AG04449 (cell line): ENCODE measurements around the gene ATF3.

Source experiments
- CTCF ChIA-PET: fragments of 350-600 bp; formaldehyde crosslinking; extraction: SDS; loops from one replicate; lab custom pipeline; 2021; ENCODE audit warnings: antibody characterized with exemption; lab: Yijun Ruan, JAX
- POLR2A ChIA-PET: fragments of 400-600, 350-600 bp; formaldehyde crosslinking; extraction: SDS; loops from one replicate; lab custom pipeline; 2020; ENCODE audit warnings: antibody characterized with exemption, inconsistent platforms; lab: Yijun Ruan, JAX
- DNase-seq: peaks from one replicate; pipeline ENCODE4 v3.0.0-alpha.2; 2010; ENCODE audit warnings: low read depth, low spot score
- H3K4me3 ChIP-seq: 2 replicates; pipeline ENCODE4 v1.5.1; 2011; ENCODE audit warnings: low read depth, mild to moderate bottlenecking, control low read depth, low read length
- TF ChIP-seq, protein P1 (sequence below): IDR thresholded peaks from one replicate; pipeline ENCODE4 v1.5.1; 2011; ENCODE audit warnings: mild to moderate bottlenecking, moderate library complexity, low read length, control low read depth, inconsistent platforms; ENCODE audit not compliant: insufficient read depth; ENCODE audit errors: missing control alignments

Gene ATF3

DNA sequence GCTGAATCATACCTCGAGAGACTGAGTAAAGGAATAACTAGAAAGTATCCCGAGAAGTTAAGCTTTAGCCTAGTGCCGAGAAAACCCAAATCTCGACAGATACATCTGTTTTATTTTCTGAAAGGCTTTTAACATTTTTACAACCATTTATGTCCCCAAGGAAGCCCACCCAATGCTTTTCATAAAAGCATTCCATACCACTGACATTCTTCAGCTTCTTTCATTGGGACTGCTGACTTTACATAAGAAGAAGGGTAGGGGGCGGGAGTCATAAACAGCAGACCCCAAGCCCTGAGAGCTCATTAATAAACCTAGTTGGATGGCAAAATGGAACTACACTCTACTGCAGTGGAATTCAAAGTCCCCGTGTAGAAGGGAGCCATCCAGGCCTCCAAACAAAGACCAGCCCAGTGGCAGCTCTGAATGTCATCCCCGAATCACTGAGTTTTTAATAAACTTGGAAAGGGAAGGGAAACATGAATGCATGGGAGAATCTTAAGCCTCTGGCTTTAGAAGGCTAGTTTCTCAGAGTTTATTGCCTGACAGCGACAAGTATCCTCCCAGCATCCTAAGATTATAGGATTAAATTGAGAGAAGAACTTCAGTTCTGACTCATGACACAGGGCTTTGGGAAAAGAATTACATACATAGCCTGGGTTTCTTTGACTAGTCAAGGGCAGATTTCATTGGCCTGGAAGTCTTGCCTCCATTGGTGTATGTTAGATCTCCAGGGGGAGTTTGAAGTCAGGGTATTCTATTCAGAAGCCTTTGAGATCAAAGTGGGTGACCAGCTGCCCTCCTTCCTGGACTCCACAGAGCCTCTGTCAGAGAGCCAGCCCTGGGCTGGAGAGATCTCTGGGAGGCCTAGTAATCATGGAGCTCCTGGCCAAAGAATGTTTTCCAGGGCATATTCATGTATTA is 3.7 kb downstream of the ATF3 start:
- no peak for DNase-seq

DNA sequence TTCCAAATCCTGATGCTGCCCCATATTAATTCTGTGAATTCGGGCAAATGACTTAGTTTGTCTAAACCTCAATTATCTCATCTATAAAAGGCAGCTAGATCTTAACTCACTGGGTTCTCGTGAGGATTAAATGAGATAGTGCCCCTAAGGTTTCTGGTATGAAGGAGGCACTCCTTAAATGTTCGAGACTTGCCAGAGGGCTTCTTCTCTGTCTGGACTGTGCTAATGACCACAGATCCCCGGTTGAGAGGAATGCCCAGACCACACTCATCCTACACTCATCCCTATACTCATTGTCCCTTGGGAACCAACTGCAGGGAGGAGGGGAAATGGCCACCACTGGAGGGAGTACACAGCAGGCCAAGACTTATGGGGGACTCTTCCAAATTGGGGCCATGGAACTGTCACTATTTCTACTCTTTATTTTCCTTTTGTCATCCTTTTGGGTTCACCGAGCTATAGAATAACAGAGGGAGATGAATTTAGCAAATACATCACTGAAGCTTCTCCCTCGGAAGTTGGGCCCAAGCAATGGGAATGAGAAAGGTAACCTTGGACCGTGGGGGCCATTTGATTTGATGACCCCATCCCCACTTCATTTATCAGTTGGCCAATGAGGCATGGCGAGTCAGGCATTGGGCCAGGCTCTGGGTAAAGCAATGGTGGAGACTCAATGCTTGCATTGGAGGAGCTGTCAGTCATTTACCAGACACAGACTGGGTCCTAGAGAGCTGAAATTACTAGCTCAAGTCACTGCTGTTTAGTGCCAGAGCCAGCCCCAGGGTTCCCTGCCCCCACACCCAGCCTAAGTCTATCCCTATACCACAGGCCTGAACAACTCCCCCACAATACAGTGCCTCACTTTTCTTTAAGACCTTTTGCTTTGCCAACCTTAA is 5.1 kb downstream of the ATF3 start:
- H3K4me3 ChIP-seq, result no peak overlapping the region
- no peak for DNase-seq
- POLR2A ChIA-PET, result no interaction called here
- CTCF ChIA-PET, result interaction anchor here (0.6 to 3.2 kb wide), 6 partner anchors 10 to 137 kb away, joined by 3 to 8 read pairs (median 4); no protein-coding TSS in a partner anchor
- TF ChIP-seq, protein P1, sequence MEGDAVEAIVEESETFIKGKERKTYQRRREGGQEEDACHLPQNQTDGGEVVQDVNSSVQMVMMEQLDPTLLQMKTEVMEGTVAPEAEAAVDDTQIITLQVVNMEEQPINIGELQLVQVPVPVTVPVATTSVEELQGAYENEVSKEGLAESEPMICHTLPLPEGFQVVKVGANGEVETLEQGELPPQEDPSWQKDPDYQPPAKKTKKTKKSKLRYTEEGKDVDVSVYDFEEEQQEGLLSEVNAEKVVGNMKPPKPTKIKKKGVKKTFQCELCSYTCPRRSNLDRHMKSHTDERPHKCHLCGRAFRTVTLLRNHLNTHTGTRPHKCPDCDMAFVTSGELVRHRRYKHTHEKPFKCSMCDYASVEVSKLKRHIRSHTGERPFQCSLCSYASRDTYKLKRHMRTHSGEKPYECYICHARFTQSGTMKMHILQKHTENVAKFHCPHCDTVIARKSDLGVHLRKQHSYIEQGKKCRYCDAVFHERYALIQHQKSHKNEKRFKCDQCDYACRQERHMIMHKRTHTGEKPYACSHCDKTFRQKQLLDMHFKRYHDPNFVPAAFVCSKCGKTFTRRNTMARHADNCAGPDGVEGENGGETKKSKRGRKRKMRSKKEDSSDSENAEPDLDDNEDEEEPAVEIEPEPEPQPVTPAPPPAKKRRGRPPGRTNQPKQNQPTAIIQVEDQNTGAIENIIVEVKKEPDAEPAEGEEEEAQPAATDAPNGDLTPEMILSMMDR, result no peak

More for the DNA sequence above, 3.7 kb downstream of the ATF3 start:
- CTCF ChIA-PET, result interaction anchor here (0.9 to 3.2 kb wide), 8 partner anchors 13 to 550 kb away, joined by 3 to 8 read pairs (median 5); no protein-coding TSS in a partner anchor
- POLR2A ChIA-PET, result interaction anchor here (0.6 to 1.3 kb wide), 2 partner anchors 26 to 148 kb away, joined by 3 read pairs; no protein-coding TSS in a partner anchor
- TF ChIP-seq, protein P1, result no peak
- H3K4me3 ChIP-seq, result no peak overlapping the region

DNA sequence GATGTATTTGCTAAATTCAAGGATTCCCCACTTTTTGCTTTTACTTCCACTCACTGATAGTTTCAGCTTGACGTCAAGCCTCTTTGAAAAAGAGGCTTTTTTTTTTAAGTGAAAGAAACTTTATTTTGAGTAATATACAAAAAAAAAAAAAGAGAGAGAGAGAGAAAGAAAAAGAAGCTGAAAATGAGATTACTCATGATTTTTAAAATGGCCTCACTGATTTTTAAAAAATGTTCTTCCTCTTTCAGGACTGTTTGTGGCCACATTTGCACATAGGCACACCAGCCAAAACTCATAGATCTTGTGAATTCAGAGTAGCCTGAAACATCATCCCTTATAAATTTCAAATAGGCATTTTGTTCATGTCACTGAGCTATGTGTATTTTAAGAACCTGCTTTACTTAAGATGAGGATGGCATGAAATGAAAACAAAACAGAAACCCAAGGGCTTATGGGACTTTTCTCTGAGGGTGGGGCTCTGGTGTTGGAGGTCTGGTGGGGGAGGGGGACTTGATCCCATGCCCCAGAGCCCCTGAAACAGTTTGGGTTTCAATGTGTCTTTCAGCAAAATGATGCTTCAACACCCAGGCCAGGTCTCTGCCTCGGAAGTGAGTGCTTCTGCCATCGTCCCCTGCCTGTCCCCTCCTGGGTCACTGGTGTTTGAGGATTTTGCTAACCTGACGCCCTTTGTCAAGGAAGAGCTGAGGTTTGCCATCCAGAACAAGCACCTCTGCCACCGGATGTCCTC is 6.1 kb downstream of the ATF3 start:
- TF ChIP-seq, protein P1, result no peak
- no peak for DNase-seq
- CTCF ChIA-PET, result interaction anchor here (1.2 to 3.2 kb wide), 5 partner anchors 11 to 137 kb away, joined by 3 to 8 read pairs (median 4); no protein-coding TSS in a partner anchor
- H3K4me3 ChIP-seq, result no peak overlapping the region
- POLR2A ChIA-PET, result no interaction called here

DNA sequence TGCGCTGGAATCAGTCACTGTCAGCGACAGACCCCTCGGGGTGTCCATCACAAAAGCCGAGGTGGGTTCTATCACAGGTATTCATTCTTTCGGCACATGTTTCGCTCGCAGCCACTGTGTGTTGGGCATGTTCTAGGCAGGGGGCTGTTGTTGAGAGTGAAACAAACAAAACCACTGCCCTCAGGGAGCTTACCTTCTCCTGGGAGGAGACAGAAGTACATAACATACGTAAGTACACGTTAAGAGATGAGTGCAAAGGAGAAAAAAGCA is 6.6 kb downstream of the ATF3 start:
- H3K4me3 ChIP-seq, result no peak overlapping the region
- POLR2A ChIA-PET, result no interaction called here
- CTCF ChIA-PET, result interaction anchor here (1.5 to 3.2 kb wide), 3 partner anchors 10 to 138 kb away, joined by 4 to 8 read pairs (median 7); no protein-coding TSS in a partner anchor
- TF ChIP-seq, protein P1, result no peak
- DNase-seq, result no peak

DNA sequence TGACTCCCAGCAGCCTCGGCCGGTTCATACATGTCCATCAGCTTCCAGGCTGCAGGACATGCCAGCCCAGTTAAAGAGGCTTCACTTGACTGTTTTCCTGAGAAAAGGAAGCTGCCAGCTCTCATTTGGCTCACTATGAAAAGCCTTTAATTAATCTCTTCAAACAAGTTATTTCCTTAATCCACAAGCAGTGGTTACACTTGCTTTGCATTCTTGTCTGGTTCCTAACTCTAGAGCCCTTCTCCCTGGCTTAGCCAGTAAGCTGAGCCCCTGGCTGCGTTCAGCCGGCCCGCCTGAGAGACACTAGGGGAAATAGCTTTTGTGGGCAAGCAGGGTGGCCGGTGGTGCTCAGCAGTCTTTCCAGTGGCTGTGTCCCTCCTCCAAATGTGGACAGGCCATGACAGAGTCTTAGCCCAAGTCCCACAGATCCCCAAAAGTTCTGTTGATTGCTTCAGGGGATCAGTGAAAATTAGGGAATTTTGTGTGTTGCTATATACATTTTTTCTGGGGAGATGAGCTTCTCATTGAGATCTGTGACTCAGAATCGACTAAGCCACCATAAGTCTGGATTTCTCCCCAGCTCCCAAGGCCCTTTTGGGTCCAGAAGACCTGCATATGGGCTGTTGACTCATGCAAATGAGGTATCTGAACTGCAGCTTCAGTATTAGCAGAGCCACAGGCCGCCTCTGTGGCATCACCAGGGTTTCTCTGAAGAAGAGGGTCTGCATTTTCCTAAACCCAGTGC is 10.1 kb downstream of the ATF3 start:
- H3K4me3 ChIP-seq, result no peak overlapping the region
- no peak for DNase-seq
- CTCF ChIA-PET, result interaction anchor here (1.0 to 4.7 kb wide), 4 partner anchors 9 to 141 kb away, joined by 4 to 40 read pairs (median 11); no protein-coding TSS in a partner anchor
- TF ChIP-seq, protein P1, result no peak
- POLR2A ChIA-PET, result interaction anchor here (0.6 to 3.6 kb wide), 2 partner anchors 10 to 149 kb away, joined by 3 to 42 read pairs; partner anchors contain the start of gene ATF3
